Endothelial cell of umbilical vein (primary cell): Measurements from ENCODE around the gene CAPN12. TPM values are rescaled to one million over a fixed set of nuclear protein-coding genes. Genes with fewer than 3 reads are reported as not detected.
"Not testable (repeated sequence)": the region's sequence is repeated elsewhere in the genome, so short reads cannot be mapped to it uniquely, and the experiment has no call there.

ENCODE experiments used
- BruUV-seq: library from RNA; stranded (reverse); fragments of 400-500 nt; replicated peaks from 2 replicates; lab custom pipeline; 2021; lab: Mats Ljungman, UMichigan
- CTCF ChIA-PET: fragments of 300-600, 350-600 bp; sonication (Branson Sonifier 250); formaldehyde crosslinking; loops from one replicate; lab custom pipeline; 2021; ENCODE audit warnings: antibody characterized with exemption, inconsistent platforms; lab: Charles Lee
- POLR2A ChIA-PET: fragments of 300-600, 350-600 bp; sonication (Branson Sonifier 250); formaldehyde crosslinking; loops from one replicate; lab custom pipeline; 2021; ENCODE audit warnings: antibody characterized with exemption, inconsistent platforms; lab: Charles Lee
- DNase-seq: peaks from one replicate; pipeline ENCODE4 v3.0.0-alpha.2; 2011; ENCODE audit warnings: low read depth, low spot score
- FAIRE-seq: peaks from 2 replicates; lab custom pipeline; 2011; peaks lifted over from hg19 to GRCh38; lab: Jason Lieb, UNC
- H2AFZ ChIP-seq: 2 replicates; pipeline ENCODE4 v1.6.0; 2012; ENCODE audit warnings: low read depth, low read length, control low read depth, inconsistent platforms
- H3K27ac ChIP-seq: 2 replicates; pipeline ENCODE4 v1.5.1; 2011; ENCODE audit warnings: low read depth, mild to moderate bottlenecking, control low read depth, low read length, moderate library complexity; ENCODE audit not compliant: insufficient read depth
- H3K27me3 ChIP-seq, 2 experiments: 2 replicates each; pipeline versions ENCODE4 v1.6.0 to v1.6.1; 2011; ENCODE audit warnings: low read length in 2 of 2, mixed read lengths in 1 of 2; ENCODE audit not compliant: control insufficient read depth in 2 of 2, insufficient read depth in 2 of 2
- H3K36me3 ChIP-seq, 2 experiments: 2 replicates in 1 of 2; 3 replicates in 1 of 2; pipeline ENCODE4 v1.5.1; 2011; ENCODE audit warnings: low read length in 2 of 2, mild to moderate bottlenecking in 1 of 2, moderate library complexity in 1 of 2; ENCODE audit not compliant: control insufficient read depth in 2 of 2, insufficient read depth in 2 of 2; ENCODE audit errors: extremely low read depth in 1 of 2
- H3K4me1 ChIP-seq: 3 replicates; pipeline ENCODE4 v1.5.1; 2011; ENCODE audit warnings: mild to moderate bottlenecking, low read length; ENCODE audit not compliant: control insufficient read depth, insufficient read depth; ENCODE audit errors: extremely low read depth
- H3K4me2 ChIP-seq: 2 replicates; pipeline ENCODE4 v1.6.1; 2011; ENCODE audit warnings: low read length, control low read depth, mixed read lengths; ENCODE audit not compliant: insufficient read depth
- H3K4me3 ChIP-seq, 3 experiments: fragments of 200-600 bp in 1 of 3; sonication (generic), shearing (Covaris generic) in 1 of 3; replicated peaks in 1 of 3; 2 replicates each; pipeline ENCODE4 v1.5.1; 2011 to 2016; ENCODE audit warnings: control low read depth in 3 of 3, low read length in 3 of 3, mild to moderate bottlenecking in 2 of 3, inconsistent platforms in 1 of 3, low read depth in 1 of 3, moderate library complexity in 1 of 3; ENCODE audit not compliant: insufficient read depth in 1 of 3
- H3K79me2 ChIP-seq: 2 replicates; pipeline ENCODE4 v1.6.0; 2012; ENCODE audit warnings: low read length, inconsistent platforms; ENCODE audit not compliant: control insufficient read depth, insufficient read depth
- H3K9ac ChIP-seq: replicated peaks from 2 replicates; pipeline ENCODE3; 2011; ENCODE audit warnings: low read length, control low read depth; ENCODE audit not compliant: insufficient read depth; ENCODE audit errors: extremely low read depth
- H3K9me1 ChIP-seq: replicated peaks from 3 replicates; pipeline ENCODE4 v1.6.0; 2011; ENCODE audit warnings: mild to moderate bottlenecking, low read length; ENCODE audit not compliant: control insufficient read depth, insufficient read depth; ENCODE audit errors: extremely low read depth
- H3K9me3 ChIP-seq: replicated peaks from 2 replicates; pipeline ENCODE4 v1.5.1; 2012; ENCODE audit warnings: low read length, inconsistent platforms; ENCODE audit not compliant: control insufficient read depth, insufficient read depth
- H4K20me1 ChIP-seq: replicated peaks from 2 replicates; pipeline ENCODE3; 2011; ENCODE audit warnings: mild to moderate bottlenecking, low read length; ENCODE audit not compliant: control insufficient read depth, insufficient read depth; ENCODE audit errors: extremely low read depth
- CTCF ChIP-seq, 2 donors: IDR thresholded peaks; 1 replicate in 1 of 2; 2 replicates in 1 of 2; pipeline ENCODE4 v1.5.1; 2011; ENCODE audit warnings: low read length in 2 of 2, mild to moderate bottlenecking in 2 of 2, moderate library complexity in 2 of 2, control low read depth in 1 of 2, inconsistent platforms in 1 of 2, low read depth in 1 of 2; ENCODE audit not compliant: insufficient read depth in 1 of 2; ENCODE audit errors: extremely low read depth in 1 of 2
- EZH2 ChIP-seq: IDR thresholded peaks from 2 replicates; pipeline ENCODE4 v1.6.1; 2012; ENCODE audit warnings: borderline replicate concordance, low read depth, mild to moderate bottlenecking, moderate library complexity, low read length, inconsistent platforms; ENCODE audit not compliant: severe bottlenecking
- FOS ChIP-seq: IDR thresholded peaks from 2 replicates; pipeline ENCODE4 v1.6.1; 2011; ENCODE audit warnings: mild to moderate bottlenecking, low read length, moderate library complexity, borderline replicate concordance; ENCODE audit not compliant: insufficient read depth
- GATA2 ChIP-seq: IDR thresholded peaks from 2 replicates; pipeline ENCODE4 v1.7.0; 2011; ENCODE audit warnings: low read depth, mild to moderate bottlenecking, moderate library complexity, mixed read lengths, low read length; ENCODE audit not compliant: insufficient read length, insufficient read depth
- JUN ChIP-seq: IDR thresholded peaks from 2 replicates; pipeline ENCODE4 v1.6.1; 2011; ENCODE audit warnings: borderline replicate concordance, low read depth; ENCODE audit not compliant: insufficient read length, insufficient read depth
- MAX ChIP-seq: IDR thresholded peaks from 2 replicates; pipeline ENCODE4 v1.6.1; 2011; ENCODE audit not compliant: insufficient read depth, insufficient read length
- MYC ChIP-seq: IDR thresholded peaks from one replicate; pipeline ENCODE4 v1.6.1; 2011; ENCODE audit warnings: mild to moderate bottlenecking, low read depth, low read length
- POLR2A ChIP-seq: IDR thresholded peaks from 2 replicates; pipeline ENCODE4 v1.6.1; 2012; ENCODE audit warnings: low read depth, mild to moderate bottlenecking, control low read depth, low read length
- POLR2AphosphoS5 ChIP-seq: IDR thresholded peaks from 2 replicates; pipeline ENCODE4 v1.6.1; 2012; ENCODE audit warnings: low read depth, mild to moderate bottlenecking, control low read depth, low read length, moderate library complexity; ENCODE audit not compliant: insufficient read depth
- dilution Hi-C: fragments of 300-500 bp; cut with MboI; formaldehyde crosslinking; loops from one replicate; pipeline ENCODE4 v1.15.0; 2019; ENCODE audit warnings: low sequenced_read_pairs; ENCODE audit not compliant: extremely low pct_ligation_motif_present
- intact Hi-C: fragments of 100-400 bp; cut with micrococcal nuclease; formaldehyde crosslinking; loops from one replicate; pipeline ENCODE4 v1.10.0; 2022
- polyA plus RNA-seq, 4 experiments: library from polyadenylated mRNA; depleted of rRNA in 3 of 4; stranded (reverse) in 3 of 4; unstranded in 1 of 4; fragments of >200 nt; gene quantifications; 2 replicates each; pipeline versions ENCODE4 v1.2.1 to v1.2.3, GENCODE V29; 2011 to 2012; ENCODE audit warnings: missing spikeins in 1 of 4
- total RNA-seq: library from RNA; stranded (reverse); gene quantifications from 2 replicates; pipeline ENCODE4 v1.2.3, GENCODE V29; 2021

The CAPN12 gene
- total and polyA plus RNA-seq, 2 donors (not counting 3 experiments of a cell fraction or from before 2014, with no cell fraction given): 0.35 TPM; not detected in 1

GRCh38 chr19:38790507-38791403 is 46.5 kb upstream of the CAPN12 start:
- H3K4me2 ChIP-seq, H2AFZ ChIP-seq, H3K36me3 ChIP-seq, H3K27ac ChIP-seq, H3K9me1 ChIP-seq, H3K9me3 ChIP-seq, H3K79me2 ChIP-seq, H3K27me3 ChIP-seq, H3K9ac ChIP-seq, FAIRE-seq, DNase-seq, dilution Hi-C loops, POLR2A ChIA-PET, CTCF ChIA-PET, H3K4me3 ChIP-seq, H4K20me1 ChIP-seq, H3K4me1 ChIP-seq: not testable (repeated sequence)
- intact Hi-C loops: loop anchor here (5.0 kb wide), 1 partner anchor 42 kb away; the partner anchor contains the start of gene ECH1
- BruUV-seq: TSS peak; percentile 62

GRCh38 chr19:38788478-38789243 is 44.4 kb upstream of the CAPN12 start, which contains the start of gene LGALS7B:
Gene LGALS7B, plus strand, starts transcription at chr19:38789200. Its CDS starts 27 bp downstream, at chr19:38789227.
- Histone ChIP-seq H3K27ac (no peak within 1 kb of the TSS), H3K9ac (no peak within 1 kb of the TSS), H3K4me1 (peaks cover 9% of the 10 kb centered on the region), H3K4me2 (no peak within 1 kb of the TSS), H3K27me3 (no peaks in the 10 kb centered on the region), H3K4me3 (no peak within 1 kb of the TSS), H3K79me2 (no peaks in the 10 kb centered on the region), H3K9me3 (no peaks in the 10 kb centered on the region), H3K36me3 (no peaks in the 10 kb centered on the region), H3K9me1 (no peaks in the 10 kb centered on the region), H4K20me1 (no peaks in the 10 kb centered on the region), H2AFZ (no peak within 1 kb of the TSS)
- FAIRE-seq (no peak), DNase-seq (no peak)
- no TSS peak for BruUV-seq
- CTCF ChIA-PET: no interaction called here
- no peak for TF ChIP-seq POLR2AphosphoS5
- TF ChIP-seq POLR2A: no peak
- no peak for TF ChIP-seq MAX
- TF ChIP-seq EZH2: no peak
- no peak for TF ChIP-seq FOS
- TF ChIP-seq JUN: no peak
- no peak for TF ChIP-seq CTCF (IDR thresholded peaks at IDR 0.05; ENCODE audit: extremely low read depth in 1 of 2, insufficient read depth in 1 of 2, low read depth in 1 of 2, low read length in 2 of 2)
- no peak for TF ChIP-seq MYC
- TF ChIP-seq GATA2: no peak
- POLR2A ChIA-PET: no interaction called here
- intact Hi-C loops: no loop called here
- dilution Hi-C loops: no loop called here
